ENCODE measurements around the gene EPHX1.

The EPHX1 gene

DNA sequence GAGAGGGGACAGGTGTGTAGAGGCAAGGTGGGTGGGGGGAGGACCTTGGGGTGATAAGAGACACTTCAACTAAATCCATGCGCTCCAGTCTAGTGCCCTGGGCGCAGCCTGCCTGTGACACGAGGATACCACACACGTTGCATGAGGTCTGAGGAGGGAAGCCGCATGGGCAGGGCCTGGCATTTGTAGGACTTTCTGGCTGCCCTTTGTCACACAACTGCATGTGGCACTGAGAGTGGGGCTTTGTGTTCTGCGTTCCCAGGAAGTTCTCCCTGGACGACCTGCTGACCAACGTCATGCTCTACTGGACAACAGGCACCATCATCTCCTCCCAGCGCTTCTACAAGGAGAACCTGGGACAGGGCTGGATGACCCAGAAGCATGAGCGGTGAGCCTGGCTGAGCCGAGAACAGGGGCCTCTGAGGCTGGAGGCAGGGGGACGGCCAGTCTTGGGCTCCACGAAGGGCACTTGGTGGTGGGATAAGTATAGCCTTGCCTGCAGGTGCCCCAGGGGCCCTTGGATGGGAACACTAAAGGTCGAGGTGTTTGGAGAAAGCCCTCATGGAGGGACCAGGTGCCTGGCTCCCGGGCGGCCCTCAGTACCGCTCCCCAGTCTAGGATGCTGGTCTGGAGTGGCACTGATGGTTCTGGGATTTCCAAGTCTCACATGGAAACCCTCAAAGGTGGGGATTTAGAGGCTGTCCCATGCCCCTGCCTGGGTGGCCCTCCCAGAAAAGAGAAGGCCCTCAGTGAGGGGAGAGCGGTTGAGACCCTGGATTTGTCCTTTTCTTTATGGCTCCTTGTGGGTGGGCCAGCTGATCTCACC, 34.5 kb downstream of the EPHX1 start:
- DNase-seq = no peak

DNA sequence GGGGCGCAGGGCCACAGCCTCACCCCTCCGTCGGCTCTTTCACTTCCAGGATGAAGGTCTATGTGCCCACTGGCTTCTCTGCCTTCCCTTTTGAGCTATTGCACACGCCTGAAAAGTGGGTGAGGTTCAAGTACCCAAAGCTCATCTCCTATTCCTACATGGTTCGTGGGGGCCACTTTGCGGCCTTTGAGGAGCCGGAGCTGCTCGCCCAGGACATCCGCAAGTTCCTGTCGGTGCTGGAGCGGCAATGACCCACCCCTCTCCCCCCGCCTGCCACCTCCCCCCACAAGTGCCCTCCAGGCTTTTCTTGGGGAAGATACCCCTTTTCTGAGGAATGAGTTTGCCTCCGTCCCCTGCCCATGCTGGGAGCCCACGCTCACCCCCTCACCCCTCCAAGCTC, 35.2 kb downstream of the EPHX1 start:
- DNase-seq = no peak

DNA sequence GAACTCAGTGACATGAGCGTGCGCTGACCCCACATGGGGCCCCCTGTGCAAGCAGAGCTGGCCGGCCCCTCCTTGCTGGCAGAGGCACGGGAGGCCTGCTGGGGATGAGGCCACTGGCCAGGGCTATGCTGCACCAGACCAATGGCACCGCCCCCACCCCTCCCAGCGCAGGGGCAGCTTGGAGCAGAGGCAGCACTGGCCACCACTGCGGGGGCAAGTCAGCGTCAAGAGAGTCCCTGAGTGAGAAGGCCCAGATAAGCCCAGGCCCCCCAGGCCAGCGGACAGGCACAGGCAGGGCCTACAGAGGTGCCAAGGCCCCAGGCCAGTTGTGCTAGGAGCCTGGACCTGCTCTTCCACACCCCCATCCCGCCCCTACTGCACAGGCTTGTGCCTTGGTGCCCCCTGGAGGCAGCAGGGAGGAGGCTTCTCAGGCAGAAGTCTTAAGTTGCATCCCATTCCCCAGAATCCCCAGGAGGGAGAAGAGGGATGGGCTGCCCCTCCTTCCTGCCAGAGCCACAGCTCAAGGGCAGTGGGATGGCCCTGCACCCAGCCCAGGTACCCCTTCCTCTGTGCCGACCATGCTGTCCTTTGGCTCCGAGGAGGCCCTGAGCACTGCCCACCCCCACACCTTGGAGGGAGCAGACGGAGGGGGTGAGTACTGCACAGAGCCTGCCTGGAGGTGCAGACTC, 35.8 kb downstream of the EPHX1 start:
- no peak for DNase-seq

DNA sequence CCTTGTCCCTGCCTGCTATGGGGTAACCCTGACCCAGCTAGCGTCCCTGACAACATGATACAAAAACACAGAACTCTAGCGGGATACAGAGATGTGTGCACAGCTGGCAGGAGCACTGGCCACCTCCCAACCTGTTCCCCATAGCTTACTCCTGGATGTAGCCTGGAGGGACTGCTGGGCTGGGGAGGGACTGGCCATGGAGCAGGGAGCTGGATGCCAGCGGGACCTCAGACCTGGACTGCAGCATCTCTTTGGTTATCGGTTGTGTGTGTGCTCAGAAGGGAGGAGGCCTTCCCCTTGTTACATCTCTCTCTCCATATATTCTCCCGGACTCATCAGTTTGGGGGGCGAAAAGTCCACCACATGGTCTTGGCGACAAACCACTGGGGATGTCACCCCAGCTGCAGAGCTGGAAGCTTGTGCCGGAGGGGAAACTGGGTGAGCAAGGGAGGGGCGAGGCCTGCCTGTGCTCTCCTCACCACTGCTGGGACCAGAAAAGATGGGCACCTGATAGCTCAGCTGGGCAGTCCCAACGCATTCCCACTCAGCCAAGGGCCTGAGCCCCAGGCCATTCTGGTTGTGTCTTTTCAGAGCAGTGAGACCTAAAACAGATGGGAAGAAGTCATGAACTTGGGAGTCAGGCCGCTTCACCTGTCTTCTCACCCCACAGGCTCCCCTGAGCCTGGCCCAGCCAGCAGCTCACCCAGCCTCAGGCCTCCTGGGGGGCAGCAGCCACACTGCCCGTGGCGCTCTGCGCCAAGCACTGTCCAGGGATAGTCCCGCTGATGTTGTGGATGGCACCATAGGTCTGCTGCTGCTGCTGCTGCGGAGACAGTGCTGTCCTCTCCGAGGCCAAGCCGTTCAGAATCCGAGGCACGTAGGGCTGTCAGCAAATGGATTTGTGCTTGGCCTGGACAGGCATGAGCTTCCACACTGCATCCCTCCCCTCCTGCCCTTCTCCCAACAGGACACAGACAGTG, 36.7 kb downstream of the EPHX1 start:
- no peak for DNase-seq

DNA sequence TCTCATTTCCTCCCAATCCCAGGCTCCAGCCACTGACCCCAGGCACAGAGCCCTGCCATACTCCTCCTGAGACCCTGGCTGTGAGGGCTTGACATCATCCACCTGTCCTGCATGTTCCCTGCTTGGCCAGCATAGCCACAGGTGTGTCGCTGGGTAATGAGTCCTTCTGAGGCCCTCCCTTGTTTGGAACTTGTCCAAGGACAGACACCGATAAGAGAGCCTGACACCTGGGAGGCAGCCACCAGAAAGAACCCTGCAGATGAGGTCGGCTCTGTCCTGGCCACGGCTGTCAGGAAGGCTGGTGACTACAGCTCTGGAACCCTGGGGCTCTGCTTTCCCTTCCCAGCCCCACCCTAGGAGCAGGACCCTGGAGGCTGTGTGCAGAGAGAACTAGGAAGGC, 37.7 kb downstream of the EPHX1 start:
- DNase-seq = no peak

DNA sequence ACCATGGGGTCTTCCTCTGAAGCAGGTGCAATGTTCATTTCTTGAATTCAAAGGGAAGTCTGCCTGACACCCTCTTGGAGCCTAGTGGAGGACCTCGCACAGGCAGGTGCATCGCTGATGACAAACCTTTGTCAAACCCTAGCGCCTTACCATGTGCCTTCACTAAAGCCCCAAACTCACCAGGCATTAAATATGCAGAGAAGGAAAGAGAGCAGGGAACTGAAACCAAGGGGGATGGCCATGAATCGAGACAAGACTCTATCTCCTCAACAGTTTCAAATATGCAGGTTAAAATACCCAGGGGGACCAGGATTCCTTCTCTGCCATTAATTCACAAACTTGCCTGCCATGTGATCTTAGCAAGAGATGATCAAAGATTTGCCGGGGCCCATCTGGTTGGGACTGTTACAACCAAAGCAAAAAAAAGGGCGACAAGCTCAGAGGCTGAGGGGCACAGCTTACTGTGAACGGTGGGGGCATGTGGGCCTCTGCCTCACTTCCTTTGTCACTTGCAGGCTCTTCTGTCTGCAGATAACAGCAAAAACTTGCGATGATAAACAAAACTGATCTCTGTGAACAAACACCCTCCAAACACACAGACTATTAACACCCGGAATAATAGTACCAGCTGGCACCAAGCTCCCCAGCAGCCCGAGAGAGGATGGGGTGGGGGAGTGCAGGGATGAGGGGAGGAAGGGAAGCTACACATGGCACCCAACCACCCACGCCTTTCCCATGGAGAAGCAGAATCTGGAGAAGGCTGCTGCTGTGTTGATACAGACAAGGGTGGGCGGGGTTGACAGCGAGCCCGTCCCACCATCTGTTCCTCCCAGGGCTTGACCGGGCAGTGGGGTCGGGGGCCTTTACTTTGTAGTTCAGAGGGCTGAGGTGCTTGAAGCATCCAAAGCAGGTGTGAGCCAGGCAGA, 38.4 kb downstream of the EPHX1 start:
- no peak for DNase-seq

DNA sequence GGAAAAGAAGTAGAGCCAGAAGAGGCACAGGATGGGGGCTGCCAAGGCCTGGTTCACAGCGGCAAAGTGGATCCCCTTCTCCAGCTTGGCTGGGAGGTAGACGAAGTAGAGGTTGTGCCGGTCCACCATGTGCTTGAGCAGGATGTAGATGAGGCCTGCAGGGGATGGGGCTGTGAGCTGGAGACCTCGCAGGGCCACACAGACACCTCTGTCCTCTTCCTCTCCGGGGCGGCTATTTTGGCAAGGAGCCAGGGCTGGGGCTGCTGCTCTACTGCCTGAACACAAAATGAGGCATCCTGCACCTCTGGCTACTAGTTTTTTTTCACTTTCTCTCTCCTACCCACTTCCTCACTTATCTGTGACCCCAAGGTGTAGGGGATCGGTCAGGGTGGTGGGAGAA, 40.0 kb downstream of the EPHX1 start:
- DNase-seq = no peak

DNA sequence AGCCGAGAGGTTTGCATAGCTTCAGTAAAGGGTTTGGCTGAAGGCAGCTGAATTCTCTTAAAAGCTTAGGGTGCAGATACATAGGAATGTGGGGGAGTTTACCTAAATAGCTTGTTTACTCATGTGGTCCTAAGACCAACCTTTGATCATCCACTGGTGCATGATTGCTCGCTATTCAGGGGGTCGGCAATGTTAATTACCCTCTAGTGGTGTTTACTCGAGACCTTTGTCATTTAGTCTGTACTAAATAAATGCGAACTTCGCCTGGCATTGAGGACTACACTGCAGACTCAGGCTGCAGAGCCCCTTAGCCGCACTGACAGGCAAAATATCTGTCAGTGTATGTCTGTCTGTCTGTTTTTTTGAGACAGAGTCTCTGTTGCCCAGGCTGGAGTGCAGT, 40.4 kb downstream of the EPHX1 start:
- DNase-seq = no peak

DNA sequence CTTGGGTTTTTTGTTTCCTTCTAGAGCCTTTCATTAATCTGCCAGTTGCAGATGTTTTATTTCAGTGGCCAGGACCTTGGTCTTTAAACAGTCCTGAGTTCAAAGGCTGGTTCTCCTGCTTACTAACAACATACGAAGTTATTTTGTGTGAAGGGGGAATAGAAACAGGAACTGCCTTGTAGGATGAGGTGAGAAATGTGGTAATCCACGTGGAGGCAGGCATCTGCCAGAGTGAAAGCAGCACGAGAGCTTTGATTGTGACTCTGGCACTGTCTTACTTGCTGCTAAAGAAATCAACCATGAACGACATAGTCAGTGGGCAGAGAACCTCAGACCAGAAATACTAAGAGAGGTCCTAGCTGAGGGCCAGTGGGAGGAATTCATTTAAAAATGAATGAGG, 41.9 kb downstream of the EPHX1 start:
- DNase-seq = peak; percentile 27

DNA sequence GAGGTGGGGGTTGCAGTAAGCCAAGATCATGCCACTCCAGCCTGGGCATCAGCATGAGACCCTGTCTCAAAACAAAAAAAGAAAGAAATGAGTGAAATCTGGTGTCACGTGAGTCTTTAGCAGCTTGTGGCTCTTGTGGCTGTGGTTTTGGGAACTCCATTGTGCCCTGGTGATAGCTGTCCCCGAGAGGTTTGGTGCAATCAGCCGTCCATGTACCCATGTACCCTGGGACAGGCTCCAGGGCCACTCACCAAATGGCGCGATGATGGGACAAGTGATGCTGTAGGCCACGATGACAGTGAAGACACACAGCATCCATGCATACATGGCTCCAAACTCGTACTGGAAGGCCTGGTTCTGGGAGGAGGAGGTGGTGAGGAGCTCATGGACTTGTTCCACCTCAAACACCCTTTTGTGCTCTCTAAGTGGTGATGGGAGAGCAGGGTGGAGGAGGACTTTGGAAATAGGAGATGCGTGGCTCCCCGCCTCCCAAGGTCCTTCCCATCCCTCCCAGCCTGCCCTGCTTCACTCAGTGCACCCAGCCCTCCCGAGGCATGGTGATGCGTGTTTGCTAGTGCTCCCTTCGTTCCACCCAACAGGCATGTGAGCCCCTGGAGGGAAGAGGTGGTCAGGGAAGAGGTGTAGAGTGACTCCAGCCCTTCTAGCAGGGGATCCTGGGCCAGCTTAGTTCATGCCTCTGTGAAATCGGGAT, 42.6 kb downstream of the EPHX1 start:
- DNase-seq = no peak

DNA sequence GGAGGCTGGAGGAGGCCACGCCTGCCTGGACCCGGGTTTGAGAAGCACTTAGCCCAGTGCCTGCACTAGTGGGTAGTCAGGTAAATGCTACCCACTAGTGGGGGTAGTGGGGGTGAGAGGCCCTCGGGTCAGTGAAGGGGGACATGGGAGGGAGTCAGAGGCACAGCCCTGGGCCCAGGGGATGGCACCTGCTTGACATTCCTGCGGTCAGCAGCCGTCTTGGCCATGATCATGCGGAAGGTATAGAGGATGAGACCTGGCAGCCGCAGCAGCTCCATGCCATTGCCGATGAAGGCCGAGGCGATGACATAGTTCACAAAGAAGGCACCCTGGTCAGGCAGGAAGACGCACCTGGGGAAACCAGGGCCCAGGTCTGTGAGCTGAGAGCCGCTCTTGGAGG, 43.5 kb downstream of the EPHX1 start:
- DNase-seq = no peak

DNA sequence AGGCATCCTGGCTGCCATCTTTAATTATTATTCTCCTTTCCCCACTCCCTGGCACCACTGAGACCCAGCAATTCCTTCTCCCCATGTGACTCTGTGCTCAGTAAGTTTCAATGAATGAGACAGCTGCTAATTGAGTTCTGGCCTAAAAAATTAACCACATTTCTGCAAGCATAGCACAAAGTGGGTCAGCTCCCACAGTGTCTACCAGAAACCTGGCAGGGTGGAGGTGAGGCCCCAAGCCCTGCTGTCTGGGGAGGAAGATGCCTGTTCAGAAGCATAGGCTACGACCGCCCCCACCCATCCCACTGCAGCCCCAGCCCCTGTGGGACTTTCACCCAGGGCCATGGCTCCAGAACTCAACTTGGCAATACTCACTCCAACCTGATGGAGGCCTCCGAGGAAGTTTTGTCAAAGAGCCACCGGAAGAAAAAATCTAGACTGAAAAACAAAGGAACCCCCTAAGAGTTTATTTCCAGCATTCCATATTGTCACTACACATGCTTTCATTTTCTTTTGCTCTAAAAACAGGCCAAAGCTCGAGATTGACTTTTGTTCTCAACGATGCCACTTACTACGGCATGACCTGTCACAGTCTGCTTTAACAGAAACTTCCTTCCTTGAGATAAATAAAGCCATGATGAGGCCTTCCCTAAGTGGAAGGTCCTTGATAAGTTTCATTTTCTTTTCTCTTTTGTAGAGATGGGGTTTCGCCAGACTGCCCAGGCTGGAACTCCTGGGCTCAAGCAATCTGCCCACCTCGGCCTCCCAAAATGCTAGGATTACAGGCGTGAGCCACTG, 45.8 kb downstream of the EPHX1 start:
- DNase-seq = no peak

DNA sequence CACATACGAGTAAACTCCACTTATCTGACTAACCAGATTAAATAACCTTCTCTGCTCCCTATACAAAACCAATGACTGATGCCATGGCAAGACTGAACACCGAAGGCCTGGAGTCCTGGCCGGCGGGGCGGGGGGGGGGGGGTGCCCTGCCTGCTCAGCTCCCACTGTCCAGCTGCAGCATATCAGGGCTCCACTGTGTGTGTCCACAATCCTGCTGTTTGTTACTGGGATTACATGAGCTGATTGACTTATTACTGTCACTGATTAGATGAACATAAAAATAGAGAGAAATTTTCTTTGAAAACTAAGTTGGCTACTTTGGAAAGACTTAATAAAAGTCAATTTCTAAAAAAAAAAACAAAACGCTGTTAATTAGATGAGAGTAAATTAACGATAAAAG, 47.3 kb downstream of the EPHX1 start:
- no peak for DNase-seq

DNA sequence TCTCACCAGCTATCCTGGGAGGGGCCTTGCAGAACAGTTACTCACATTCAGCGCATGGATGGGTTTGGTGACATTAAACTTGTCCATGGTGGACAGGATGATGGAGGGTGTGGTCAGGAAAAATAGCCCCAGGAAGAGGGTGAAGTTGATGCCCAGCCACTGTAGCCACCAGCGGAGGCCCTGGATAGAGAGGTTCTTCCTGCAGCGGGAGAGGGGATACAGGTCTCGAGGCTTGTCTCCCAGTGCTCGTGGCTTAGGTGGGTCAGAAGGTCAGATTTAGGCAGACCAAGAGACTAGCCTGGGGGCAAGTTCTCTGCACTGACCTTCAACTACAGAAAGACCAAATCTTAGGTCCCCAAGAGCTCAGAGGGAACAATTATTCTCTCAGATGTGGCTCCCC, 49.2 kb downstream of the EPHX1 start:
- DNase-seq = no peak

DNA sequence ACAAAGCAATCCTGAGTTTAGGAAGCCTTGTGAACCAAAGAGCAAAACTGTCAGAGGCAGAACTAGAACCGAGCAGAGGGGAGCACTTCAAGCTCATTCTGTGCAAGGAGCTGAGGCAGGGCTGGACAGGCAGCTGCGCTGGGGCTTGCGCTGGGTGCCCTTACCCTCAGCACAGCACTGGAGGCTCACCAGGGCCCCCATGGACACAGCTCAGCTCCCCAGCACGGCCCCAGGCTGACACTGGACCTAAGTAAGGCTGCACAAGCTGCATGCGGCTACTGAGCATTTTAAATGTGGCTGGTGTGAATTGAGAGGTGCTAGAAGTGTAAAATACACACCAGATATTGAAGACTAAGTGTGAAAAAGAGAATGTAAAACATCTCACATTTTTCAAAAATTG, 50.2 kb downstream of the EPHX1 start:
- no peak for DNase-seq

DNA sequence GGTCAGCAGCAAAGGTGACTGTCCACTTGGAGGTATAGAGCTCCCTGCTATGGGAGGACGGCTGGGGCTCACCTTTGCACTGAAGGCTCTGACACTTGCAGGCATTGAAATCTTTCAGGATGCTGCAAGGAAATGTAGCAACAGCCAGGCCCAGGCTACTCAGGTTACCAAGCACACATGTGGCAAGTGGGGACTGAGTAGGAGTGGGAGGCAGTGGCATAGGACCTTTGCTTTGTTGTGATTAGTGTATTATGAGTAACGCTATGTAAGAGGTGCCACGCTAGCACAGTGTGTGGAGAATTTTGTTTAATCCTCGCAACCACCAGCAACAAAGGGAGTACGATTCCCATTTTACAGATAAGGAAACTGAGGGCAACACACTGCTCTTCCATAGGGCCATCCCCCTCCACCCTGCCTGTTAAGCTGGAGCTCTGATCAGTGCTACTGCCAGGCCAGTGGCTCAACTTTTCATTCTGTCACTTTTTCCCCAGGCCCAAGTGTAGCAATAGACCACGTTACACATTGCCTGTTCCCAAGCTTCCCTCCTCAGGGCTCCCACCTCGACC, 51.0 kb downstream of the EPHX1 start:
- DNase-seq = no peak

DNA sequence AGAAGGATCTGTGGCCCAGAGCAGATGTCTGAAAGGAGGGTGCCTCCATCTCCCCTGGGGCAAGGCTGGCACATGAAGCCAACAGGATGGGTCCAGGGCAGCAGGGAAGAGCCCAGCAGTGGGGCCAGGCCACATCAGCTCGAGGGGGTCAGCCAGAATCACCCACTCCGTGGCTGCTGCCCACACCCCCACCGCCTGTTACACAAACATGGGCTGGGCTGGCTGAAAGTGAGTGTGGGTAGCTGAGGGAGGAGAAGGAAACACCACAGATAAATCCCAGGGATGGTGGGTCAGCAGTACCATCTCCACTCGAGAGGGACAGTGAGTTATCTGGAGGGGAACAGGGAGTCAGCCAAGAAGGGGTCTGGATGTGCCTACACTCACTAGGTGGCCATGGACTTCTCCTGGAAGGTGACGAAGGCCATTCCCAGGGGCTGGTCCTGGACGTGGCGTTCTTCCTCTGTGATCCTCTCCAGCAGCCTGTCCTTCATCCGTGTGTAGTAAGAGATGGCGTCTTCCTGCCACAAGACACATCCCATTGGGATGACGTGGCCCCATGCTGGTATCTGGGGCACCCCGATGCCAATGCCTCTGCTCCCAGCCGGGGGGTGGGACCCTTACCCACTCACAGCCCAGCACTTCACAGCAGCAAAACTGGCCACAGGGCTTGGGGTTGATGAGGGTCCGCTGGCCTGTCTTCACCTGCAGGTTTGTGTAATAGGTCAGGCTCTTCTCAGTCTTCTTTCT, 52.1 kb downstream of the EPHX1 start:
- no peak for DNase-seq

DNA sequence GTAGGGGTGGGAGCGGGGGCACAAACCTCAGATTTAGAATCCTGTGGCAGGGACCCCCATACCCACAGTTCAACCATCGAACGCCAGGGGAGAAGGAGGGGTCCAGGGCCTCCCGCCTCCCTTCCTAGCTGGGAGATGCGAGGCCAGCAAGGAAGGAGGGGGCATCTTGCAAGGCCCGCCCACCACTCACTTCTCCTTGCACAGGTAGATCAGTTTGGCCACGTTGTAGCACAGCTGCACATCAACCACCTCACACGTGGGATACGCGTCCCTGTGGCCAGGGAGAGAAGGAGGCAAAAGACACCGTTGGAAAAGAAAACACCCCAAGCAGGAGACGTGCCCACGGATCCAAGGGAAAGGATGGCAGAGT, 52.6 kb downstream of the EPHX1 start:
- DNase-seq = no peak

DNA sequence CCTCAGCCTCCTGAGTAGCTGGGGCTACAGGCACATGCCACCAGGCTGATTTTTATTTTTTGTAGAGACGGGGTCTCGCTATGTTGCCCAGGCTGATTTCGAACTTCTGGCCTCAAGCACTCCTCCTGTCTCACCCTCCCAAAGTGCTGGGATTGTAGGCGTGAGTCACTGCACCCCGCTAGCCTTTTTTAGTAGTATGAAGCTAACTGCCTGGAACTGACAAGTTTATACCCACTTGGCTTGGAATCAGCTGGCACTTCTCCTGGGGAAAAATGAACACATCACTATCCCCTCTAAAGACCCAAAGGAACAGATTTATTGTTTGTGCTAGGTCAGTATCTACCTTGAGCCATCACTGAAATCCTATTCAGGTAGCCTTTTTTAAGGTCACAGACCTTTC, 53.2 kb downstream of the EPHX1 start:
- no peak for DNase-seq

DNA sequence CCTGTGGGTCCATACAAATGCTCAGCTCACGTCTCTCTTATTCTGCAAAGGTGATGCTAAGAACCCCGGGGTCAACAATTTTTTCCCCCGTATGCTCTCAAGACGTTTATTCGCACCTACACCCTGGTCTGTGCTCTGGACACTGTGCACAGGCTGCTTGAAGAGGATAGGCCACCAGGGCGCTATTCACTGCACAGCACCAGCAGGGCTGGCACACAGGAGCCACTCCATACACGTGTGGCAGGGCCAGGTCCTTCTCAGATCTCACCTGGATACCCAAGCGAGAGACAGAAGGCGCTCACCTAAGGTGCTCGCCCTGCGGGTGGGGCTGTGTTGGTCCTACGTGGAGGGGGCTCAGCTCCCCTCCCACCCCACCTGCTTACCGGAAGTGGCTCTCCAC, 55.6 kb downstream of the EPHX1 start:
- DNase-seq = no peak

Data from GF-D8 (cell line).